Rectal smooth muscle tissue (tissue), 1 donor: Measurements from ENCODE around the gene GPC6.

Experiments used
- H3K27ac ChIP-seq: one replicate; pipeline ENCODE4 v1.7.0; 2013; ENCODE audit warnings: low read depth, low read length, inconsistent platforms
- H3K27me3 ChIP-seq: one replicate; pipeline ENCODE4 v1.7.0; 2013; ENCODE audit warnings: low read length; ENCODE audit not compliant: control insufficient read depth, insufficient read depth
- H3K36me3 ChIP-seq: one replicate; pipeline ENCODE4 v1.7.0; 2013; ENCODE audit warnings: low read length; ENCODE audit not compliant: control insufficient read depth, insufficient read depth
- H3K4me1 ChIP-seq: one replicate; pipeline ENCODE4 v1.7.0; 2013; ENCODE audit warnings: low read length; ENCODE audit not compliant: control insufficient read depth, insufficient read depth
- H3K4me3 ChIP-seq: one replicate; pipeline ENCODE4 v1.7.0; 2013; ENCODE audit warnings: low read length
- H3K9ac ChIP-seq: one replicate; pipeline ENCODE4 v1.7.0; 2013; ENCODE audit warnings: low read length

Gene GPC6

DNA sequence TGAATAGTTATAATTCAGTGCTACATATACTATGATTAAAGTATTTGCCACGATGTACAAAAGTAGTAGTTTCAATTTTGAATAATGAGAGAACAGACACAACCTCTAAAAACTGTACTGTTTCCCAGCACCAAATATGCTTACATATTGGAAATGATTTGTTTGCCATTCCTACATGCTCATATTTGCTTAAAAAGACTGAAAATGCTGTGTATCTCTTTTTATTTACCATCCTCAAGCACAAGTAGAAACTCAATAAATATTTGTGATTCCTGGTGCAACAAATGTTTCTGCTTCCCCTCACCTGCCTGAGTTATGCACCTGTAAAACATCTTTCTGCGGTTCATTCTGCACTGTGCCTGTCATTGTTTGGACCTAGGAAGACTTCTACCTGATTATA lies 740.7 kb downstream of the GPC6 start:
- no peak overlapping the region for H3K4me3 ChIP-seq
- no peak overlapping the region for H3K27ac ChIP-seq
- no peaks in the 10 kb centered on the region for H3K4me1 ChIP-seq
- H3K9ac ChIP-seq = no peak overlapping the region
- H3K27me3 ChIP-seq = no peaks in the 10 kb centered on the region
- H3K36me3 ChIP-seq = no peaks in the 10 kb centered on the region

DNA sequence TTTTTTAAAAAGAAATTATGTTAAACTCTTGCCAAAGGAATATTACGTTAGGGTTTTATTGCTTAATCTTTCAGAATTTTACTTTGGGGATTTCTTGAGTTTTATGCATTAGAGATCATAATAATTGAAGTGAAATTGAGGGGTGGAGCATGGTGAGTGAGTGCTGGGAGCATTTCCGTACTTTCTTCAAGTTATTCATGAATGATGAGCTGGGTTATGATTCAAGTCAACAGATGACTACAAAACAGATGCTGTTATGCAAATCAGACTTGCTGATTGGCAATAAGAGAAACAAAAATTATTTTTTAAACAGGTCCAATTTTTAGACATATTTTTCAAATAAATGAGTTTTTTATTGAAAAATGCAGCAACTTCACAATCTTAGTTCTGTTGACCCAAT lies 748.6 kb downstream of the GPC6 start:
- no peak overlapping the region for H3K9ac ChIP-seq
- H3K27ac ChIP-seq = no peak overlapping the region
- H3K4me1 ChIP-seq = peaks cover 3% of the 10 kb centered on the region
- H3K27me3 ChIP-seq = no peaks in the 10 kb centered on the region
- no peak overlapping the region for H3K4me3 ChIP-seq
- H3K36me3 ChIP-seq = no peaks in the 10 kb centered on the region

GRCh38 chr13:93976528-93976927 lies 749.9 kb downstream of the GPC6 start:
- H3K36me3 ChIP-seq = no peaks in the 10 kb centered on the region
- H3K4me3 ChIP-seq = no peak overlapping the region
- peaks cover 6% of the 10 kb centered on the region for H3K4me1 ChIP-seq
- no peak overlapping the region for H3K27ac ChIP-seq
- H3K27me3 ChIP-seq = no peaks in the 10 kb centered on the region
- H3K9ac ChIP-seq = no peak overlapping the region

- no peaks in the 10 kb centered on the region for H3K27me3 ChIP-seq
- H3K4me1 ChIP-seq = peaks cover 6% of the 10 kb centered on the region
- no peaks in the 10 kb centered on the region for H3K36me3 ChIP-seq
- no peak overlapping the region for H3K27ac ChIP-seq
- H3K9ac ChIP-seq = no peak overlapping the region
- no peak overlapping the region for H3K4me3 ChIP-seq
Observed at GRCh38 chr13:93977986-93978385, 751.4 kb downstream of the GPC6 start.

DNA sequence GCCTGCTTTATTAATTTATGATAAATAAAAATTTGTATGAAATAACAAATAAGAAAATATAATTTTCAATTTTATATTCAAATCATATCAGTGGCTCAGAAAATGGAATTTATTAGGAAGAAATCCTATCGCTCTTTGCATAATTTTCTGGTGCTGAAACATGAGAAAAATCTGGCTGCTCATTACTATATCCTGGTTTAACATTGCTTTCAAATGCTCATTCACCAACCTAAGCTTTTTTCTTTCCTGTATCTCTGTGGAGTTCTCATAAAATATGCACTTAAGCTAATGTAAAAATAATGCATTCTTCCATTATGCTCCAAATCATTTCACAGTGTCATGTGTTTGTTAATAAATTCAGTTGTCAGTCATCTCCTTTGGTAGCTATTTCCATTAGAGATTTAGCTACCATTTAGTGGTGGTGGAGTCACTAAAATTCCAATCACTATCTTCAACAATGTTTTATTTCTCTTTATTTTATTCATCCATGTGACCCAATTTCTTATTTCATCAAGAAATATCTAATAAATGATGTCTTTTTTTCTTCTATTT lies 754.9 kb downstream of the GPC6 start:
- Histone ChIP-seq H3K27ac (no peak overlapping the region), H3K4me3 (no peak overlapping the region)

GRCh38 chr13:93982179-93982918 lies 755.7 kb downstream of the GPC6 start:
- no peak overlapping the region for H3K27ac ChIP-seq
- H3K9ac ChIP-seq = no peak overlapping the region
- no peaks in the 10 kb centered on the region for H3K36me3 ChIP-seq
- no peak overlapping the region for H3K4me3 ChIP-seq
- peaks cover 6% of the 10 kb centered on the region for H3K4me1 ChIP-seq
- no peaks in the 10 kb centered on the region for H3K27me3 ChIP-seq

More for the DNA sequence above, 754.9 kb downstream of the GPC6 start:
- H3K36me3 ChIP-seq = no peaks in the 10 kb centered on the region
- no peak overlapping the region for H3K9ac ChIP-seq
- H3K27me3 ChIP-seq = no peaks in the 10 kb centered on the region
- peaks cover 6% of the 10 kb centered on the region for H3K4me1 ChIP-seq

DNA sequence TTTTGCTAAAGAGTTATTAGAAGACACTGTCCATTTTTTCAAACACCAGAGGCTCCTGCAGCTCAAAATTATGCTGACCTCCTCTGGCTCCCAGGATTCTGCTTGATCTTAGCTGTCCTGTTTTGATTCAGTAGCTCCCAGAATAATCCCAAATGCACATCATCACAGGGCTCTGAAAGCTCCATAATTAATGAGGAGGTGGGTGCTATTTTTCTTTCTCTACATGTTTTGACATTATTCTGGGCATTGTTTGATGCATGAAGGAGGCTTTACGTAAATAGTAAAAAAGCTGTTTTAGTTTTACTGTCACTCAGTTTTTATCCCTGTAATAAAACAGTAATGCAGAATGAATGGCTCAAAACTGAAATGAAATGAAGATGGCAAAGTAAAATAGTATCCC lies 757.4 kb downstream of the GPC6 start:
- Histone ChIP-seq H3K36me3 (no peaks in the 10 kb centered on the region), H3K27ac (no peak overlapping the region), H3K9ac (no peak overlapping the region), H3K27me3 (no peaks in the 10 kb centered on the region), H3K4me1 (peaks cover 6% of the 10 kb centered on the region), H3K4me3 (no peak overlapping the region)

- H3K36me3 ChIP-seq = no peaks in the 10 kb centered on the region
- no peaks in the 10 kb centered on the region for H3K27me3 ChIP-seq
- H3K9ac ChIP-seq = no peak overlapping the region
- H3K4me3 ChIP-seq = no peak overlapping the region
- H3K27ac ChIP-seq = no peak overlapping the region
- H3K4me1 ChIP-seq = peaks cover 6% of the 10 kb centered on the region
Observed at GRCh38 chr13:93984876-93985275, 758.3 kb downstream of the GPC6 start.

GRCh38 chr13:93987458-93987857 lies 760.9 kb downstream of the GPC6 start:
- Histone ChIP-seq H3K36me3 (no peaks in the 10 kb centered on the region), H3K27me3 (no peaks in the 10 kb centered on the region), H3K27ac (no peak overlapping the region), H3K4me1 (no peaks in the 10 kb centered on the region), H3K4me3 (no peak overlapping the region), H3K9ac (no peak overlapping the region)

GRCh38 chr13:93991569-93991968 lies 765.0 kb downstream of the GPC6 start:
- no peaks in the 10 kb centered on the region for H3K27me3 ChIP-seq
- H3K4me3 ChIP-seq = no peak overlapping the region
- no peak overlapping the region for H3K27ac ChIP-seq
- H3K4me1 ChIP-seq = no peaks in the 10 kb centered on the region
- H3K9ac ChIP-seq = no peak overlapping the region
- H3K36me3 ChIP-seq = no peaks in the 10 kb centered on the region

DNA sequence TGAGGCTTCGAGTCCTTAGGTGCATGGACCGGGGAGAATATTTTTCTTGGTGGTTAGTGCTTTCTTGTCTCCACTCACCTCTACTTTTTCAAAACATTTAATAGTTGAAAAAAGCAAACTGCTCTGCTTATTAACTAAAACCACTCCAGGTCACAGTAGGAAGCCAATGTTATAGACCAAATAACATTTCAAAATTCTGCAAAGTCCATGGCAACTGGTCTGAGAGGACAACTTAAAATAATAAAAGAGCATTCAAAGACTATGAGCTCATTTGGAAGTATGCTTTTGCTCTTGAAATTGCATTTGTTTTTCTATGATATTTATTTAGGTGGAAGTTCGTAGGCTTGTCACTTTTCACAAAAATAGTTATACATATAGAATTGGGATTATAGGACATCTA lies 769.9 kb downstream of the GPC6 start:
- Histone ChIP-seq H3K9ac (no peak overlapping the region), H3K4me3 (no peak overlapping the region), H3K36me3 (no peaks in the 10 kb centered on the region), H3K27ac (no peak overlapping the region), H3K27me3 (no peaks in the 10 kb centered on the region), H3K4me1 (no peaks in the 10 kb centered on the region)

GRCh38 chr13:94006296-94006695 lies 779.7 kb downstream of the GPC6 start:
- H3K9ac ChIP-seq = no peak overlapping the region
- no peak overlapping the region for H3K27ac ChIP-seq
- H3K4me3 ChIP-seq = no peak overlapping the region
- H3K27me3 ChIP-seq = no peaks in the 10 kb centered on the region
- H3K36me3 ChIP-seq = no peaks in the 10 kb centered on the region
- no peaks in the 10 kb centered on the region for H3K4me1 ChIP-seq

- H3K27me3 ChIP-seq = no peaks in the 10 kb centered on the region
- H3K4me1 ChIP-seq = no peaks in the 10 kb centered on the region
- H3K9ac ChIP-seq = no peak overlapping the region
- no peak overlapping the region for H3K4me3 ChIP-seq
- no peaks in the 10 kb centered on the region for H3K36me3 ChIP-seq
- H3K27ac ChIP-seq = no peak overlapping the region
Observed at GRCh38 chr13:94007072-94007471, 780.5 kb downstream of the GPC6 start.
